Mesothelial cell of epicardium (in vitro differentiated cells): Measurements from ENCODE around the gene TOP1. TPM values are rescaled to one million over a fixed set of nuclear protein-coding genes. Genes with fewer than 3 reads are reported as not detected.

Experiments
- DNase-seq, 2 experiments: peaks; one replicate each; pipeline ENCODE4 v3.0.0; 2021; ENCODE audit warnings: low spot score in 2 of 2; ENCODE audit not compliant: unreplicated experiment in 2 of 2
- H3K27ac Mint-ChIP-seq: 2 replicates; pipeline ENCODE4 v1.8.0; 2021; ENCODE audit warnings: mixed read lengths
- H3K27me3 Mint-ChIP-seq: 2 replicates; pipeline ENCODE4 v1.8.0; 2021; ENCODE audit warnings: low read depth, mixed read lengths
- H3K36me3 Mint-ChIP-seq: 2 replicates; pipeline ENCODE4 v1.8.0; 2021; ENCODE audit warnings: mixed read lengths
- H3K4me1 Mint-ChIP-seq: 2 replicates; pipeline ENCODE4 v1.8.0; 2021; ENCODE audit warnings: mixed read lengths
- H3K4me3 Mint-ChIP-seq: 2 replicates; pipeline ENCODE4 v1.8.0; 2021; ENCODE audit warnings: mild to moderate bottlenecking, moderate library complexity, mixed read lengths
- H3K9me3 Mint-ChIP-seq: 2 replicates; pipeline ENCODE4 v1.8.0; 2021; ENCODE audit warnings: mixed read lengths
- total RNA-seq: library from RNA; stranded (reverse); gene quantifications from 3 replicates; pipeline ENCODE4 v1.2.1, GENCODE V29; 2021
- TF ChIP-seq, protein P1 (sequence below): fragments of 200-600 bp; sonication (generic); IDR thresholded peaks from one replicate; pipeline ENCODE4 v1.5.0; 2021; ENCODE audit warnings: antibody characterized with exemption; ENCODE audit not compliant: unreplicated experiment

TOP1 gene
- total RNA-seq, 1 donor from 2014 or later: 76.7 TPM

DNA sequence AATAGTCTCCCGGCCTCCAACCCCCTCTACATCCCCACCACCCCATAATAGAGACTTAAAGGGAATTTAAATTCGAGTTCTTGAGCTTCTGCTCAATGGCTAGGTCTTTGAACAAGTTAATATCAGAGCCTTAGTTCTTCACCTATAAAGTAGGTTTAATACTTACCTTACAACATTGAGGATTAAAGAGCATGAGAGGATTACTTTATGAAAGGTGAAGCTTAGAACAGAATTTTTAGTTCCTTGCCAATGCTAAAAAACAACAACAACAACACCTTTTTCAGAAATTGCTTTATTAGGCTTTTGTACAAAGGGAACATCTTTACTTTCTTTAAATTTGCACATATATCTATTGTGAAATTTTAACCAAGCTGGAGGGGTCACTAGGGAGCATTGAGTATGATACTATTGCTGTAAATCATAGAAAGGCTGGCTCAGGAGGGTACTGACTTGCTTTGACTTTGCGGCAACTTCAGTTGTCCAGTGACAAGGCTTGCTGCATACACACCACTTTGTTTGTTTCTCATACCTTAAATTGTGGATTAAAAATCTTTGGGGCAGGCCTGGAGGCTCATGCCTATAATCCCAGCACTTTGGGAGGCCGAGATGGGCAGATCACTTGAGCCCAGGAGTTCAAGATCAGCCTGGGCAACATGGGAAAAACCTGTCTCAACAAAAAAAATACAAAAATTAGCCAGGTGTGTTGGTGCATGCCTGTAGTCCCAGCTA lies 9.7 kb downstream of the TOP1 start:
- no peak for DNase-seq
- H3K4me1 Mint-ChIP-seq: peaks cover 32% of the 10 kb centered on the region
- peak overlapping the region; percentile 30 for H3K27ac Mint-ChIP-seq
- TF ChIP-seq, protein P1, sequence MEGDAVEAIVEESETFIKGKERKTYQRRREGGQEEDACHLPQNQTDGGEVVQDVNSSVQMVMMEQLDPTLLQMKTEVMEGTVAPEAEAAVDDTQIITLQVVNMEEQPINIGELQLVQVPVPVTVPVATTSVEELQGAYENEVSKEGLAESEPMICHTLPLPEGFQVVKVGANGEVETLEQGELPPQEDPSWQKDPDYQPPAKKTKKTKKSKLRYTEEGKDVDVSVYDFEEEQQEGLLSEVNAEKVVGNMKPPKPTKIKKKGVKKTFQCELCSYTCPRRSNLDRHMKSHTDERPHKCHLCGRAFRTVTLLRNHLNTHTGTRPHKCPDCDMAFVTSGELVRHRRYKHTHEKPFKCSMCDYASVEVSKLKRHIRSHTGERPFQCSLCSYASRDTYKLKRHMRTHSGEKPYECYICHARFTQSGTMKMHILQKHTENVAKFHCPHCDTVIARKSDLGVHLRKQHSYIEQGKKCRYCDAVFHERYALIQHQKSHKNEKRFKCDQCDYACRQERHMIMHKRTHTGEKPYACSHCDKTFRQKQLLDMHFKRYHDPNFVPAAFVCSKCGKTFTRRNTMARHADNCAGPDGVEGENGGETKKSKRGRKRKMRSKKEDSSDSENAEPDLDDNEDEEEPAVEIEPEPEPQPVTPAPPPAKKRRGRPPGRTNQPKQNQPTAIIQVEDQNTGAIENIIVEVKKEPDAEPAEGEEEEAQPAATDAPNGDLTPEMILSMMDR: no peak
- H3K27me3 Mint-ChIP-seq: no peaks in the 10 kb centered on the region
- no peak overlapping the region for H3K4me3 Mint-ChIP-seq
- peaks cover 6% of the 10 kb centered on the region for H3K36me3 Mint-ChIP-seq
- H3K9me3 Mint-ChIP-seq: no peaks in the 10 kb centered on the region

DNA sequence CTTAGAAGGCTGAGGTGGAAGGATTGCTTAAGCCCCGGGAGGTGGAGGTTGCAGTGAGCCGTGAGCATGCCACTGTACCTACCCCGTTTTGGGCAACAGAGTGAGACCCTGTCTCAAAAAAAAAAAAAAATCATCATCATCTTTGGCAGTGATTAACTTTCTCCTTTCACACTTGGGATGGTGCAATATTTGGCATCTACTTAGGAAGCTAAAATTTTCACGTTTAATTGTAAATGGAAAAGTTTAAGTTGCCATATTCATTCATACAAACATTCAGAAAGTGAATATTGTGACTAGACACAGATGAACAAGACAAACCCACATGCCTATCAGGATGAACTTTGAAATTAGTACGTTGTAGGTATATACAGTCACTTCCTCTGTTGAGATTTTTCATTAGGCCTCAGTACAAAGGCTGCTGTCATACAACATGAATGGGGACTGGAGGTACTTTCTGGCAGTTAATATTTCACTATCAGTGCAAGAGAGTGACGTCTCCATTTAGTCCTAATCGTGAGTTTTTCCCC lies 10.3 kb downstream of the TOP1 start:
- peaks cover 26% of the 10 kb centered on the region for H3K4me1 Mint-ChIP-seq
- no peak overlapping the region for H3K4me3 Mint-ChIP-seq
- no peaks in the 10 kb centered on the region for H3K27me3 Mint-ChIP-seq
- no peak overlapping the region for H3K27ac Mint-ChIP-seq
- TF ChIP-seq, protein P1: no peak
- H3K36me3 Mint-ChIP-seq: peaks cover 6% of the 10 kb centered on the region
- no peak for DNase-seq
- no peaks in the 10 kb centered on the region for H3K9me3 Mint-ChIP-seq

DNA sequence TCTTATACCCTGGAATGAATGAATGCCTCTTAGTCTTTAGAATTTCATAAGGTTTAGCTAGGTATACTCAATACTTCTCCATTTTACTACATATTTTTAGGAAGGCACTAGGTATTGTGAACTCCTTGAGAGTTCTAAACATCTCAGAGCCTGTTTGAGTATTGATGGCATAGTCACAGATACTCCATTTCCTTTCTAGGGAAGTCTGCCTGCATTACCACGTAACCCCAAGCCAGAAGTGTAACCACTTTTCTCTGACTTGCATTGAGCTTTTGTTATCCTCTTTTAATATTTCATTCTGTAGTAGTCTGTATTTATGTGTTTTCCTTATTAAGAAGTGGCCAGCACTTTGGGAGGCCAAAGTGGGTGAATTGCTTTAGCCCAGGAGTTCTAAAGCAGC lies 12.2 kb downstream of the TOP1 start:
- TF ChIP-seq, protein P1: no peak
- H3K27ac Mint-ChIP-seq: no peak overlapping the region
- H3K9me3 Mint-ChIP-seq: no peaks in the 10 kb centered on the region
- peaks cover 6% of the 10 kb centered on the region for H3K36me3 Mint-ChIP-seq
- H3K4me3 Mint-ChIP-seq: no peak overlapping the region
- no peak for DNase-seq
- no peaks in the 10 kb centered on the region for H3K27me3 Mint-ChIP-seq
- peaks cover 16% of the 10 kb centered on the region for H3K4me1 Mint-ChIP-seq

GRCh38 chr20:41041693-41042092 lies 13.1 kb downstream of the TOP1 start:
- Mint-ChIP-seq H3K4me1 (peaks cover 17% of the 10 kb centered on the region), H3K4me3 (no peak overlapping the region), H3K27ac (no peak overlapping the region), H3K9me3 (no peaks in the 10 kb centered on the region), H3K36me3 (no peaks in the 10 kb centered on the region), H3K27me3 (no peaks in the 10 kb centered on the region)
- TF ChIP-seq, protein P1: no peak
- no peak for DNase-seq

GRCh38 chr20:41044409-41045062 lies 15.9 kb downstream of the TOP1 start:
- H3K4me3 Mint-ChIP-seq: no peak overlapping the region
- no peaks in the 10 kb centered on the region for H3K36me3 Mint-ChIP-seq
- H3K27me3 Mint-ChIP-seq: no peaks in the 10 kb centered on the region
- peaks cover 42% of the 10 kb centered on the region for H3K4me1 Mint-ChIP-seq
- TF ChIP-seq, protein P1: no peak
- no peak for DNase-seq
- H3K9me3 Mint-ChIP-seq: no peaks in the 10 kb centered on the region
- H3K27ac Mint-ChIP-seq: no peak overlapping the region
